SK-N-MC (cell line): ENCODE results near the gene HABP4.

Source experiments
- EZH2 ChIP-seq: fragments of 200-600 bp; sonication (generic); IDR thresholded peaks from one replicate; pipeline ENCODE4 v1.6.1; 2017; ENCODE audit warnings: antibody characterized with exemption
- POLR2AphosphoS5 ChIP-seq: IDR thresholded peaks from 2 replicates; pipeline ENCODE4 v1.6.1; 2012; ENCODE audit warnings: mild to moderate bottlenecking, low read depth, low read length, borderline replicate concordance

GRCh38 chr9:96514800-96515158 lies 64.8 kb downstream of the HABP4 start:
- TF ChIP-seq POLR2AphosphoS5 (no peak), EZH2 (no peak)
